Neuronal stem cell (in vitro differentiated cells): ENCODE measurements around the gene MYH7B.

Experiments used
- DNase-seq: peaks from one replicate; pipeline ENCODE4 v3.0.0-alpha.2; 2013; ENCODE audit warnings: low spot score
- H2AFZ ChIP-seq: one replicate; pipeline ENCODE4 v1.6.1; 2013; ENCODE audit warnings: mild to moderate bottlenecking, low read length, inconsistent platforms
- H2AK5ac ChIP-seq: 2 replicates; pipeline ENCODE4 v1.6.1; 2013; ENCODE audit warnings: low read depth, mild to moderate bottlenecking, inconsistent platforms, low read length, moderate library complexity, mixed read lengths
- H2BK120ac ChIP-seq: 2 replicates; pipeline ENCODE4 v1.6.1; 2013; ENCODE audit warnings: low read depth, mild to moderate bottlenecking, inconsistent platforms, low read length, moderate library complexity, mixed read lengths
- H2BK12ac ChIP-seq: one replicate; pipeline ENCODE4 v1.6.1; 2013; ENCODE audit warnings: low read length, inconsistent platforms
- H2BK15ac ChIP-seq: 2 replicates; pipeline ENCODE4 v1.6.1; 2013; ENCODE audit warnings: mild to moderate bottlenecking, low read length, inconsistent platforms, mixed read lengths
- H2BK5ac ChIP-seq: one replicate; pipeline ENCODE4 v1.6.1; 2013; ENCODE audit warnings: inconsistent platforms, mild to moderate bottlenecking, low read length, moderate library complexity
- H3K14ac ChIP-seq: one replicate; pipeline ENCODE4 v1.6.1; 2013; ENCODE audit warnings: low read length, inconsistent platforms
- H3K18ac ChIP-seq: 2 replicates; pipeline ENCODE4 v1.6.1; 2013; ENCODE audit warnings: low read length, inconsistent platforms
- H3K23ac ChIP-seq: 2 replicates; pipeline ENCODE4 v1.6.1; 2013; ENCODE audit warnings: low read depth, mild to moderate bottlenecking, mixed read lengths, low read length, inconsistent platforms; ENCODE audit not compliant: poor library complexity
- H3K27ac ChIP-seq: replicated peaks from 3 replicates; pipeline ENCODE4 v1.5.1; 2013; ENCODE audit warnings: low read length, inconsistent platforms
- H3K27me3 ChIP-seq, 3 experiments: 2 replicates each; pipeline ENCODE4 v1.6.1; 2013; ENCODE audit warnings: low read length in 3 of 3, mild to moderate bottlenecking in 2 of 3, inconsistent platforms in 1 of 3, low read depth in 1 of 3, mixed read lengths in 1 of 3, moderate library complexity in 1 of 3; ENCODE audit not compliant: control insufficient read depth in 3 of 3, insufficient read depth in 3 of 3
- H3K36me3 ChIP-seq, 2 donors: replicated peaks in 1 of 2; 2 replicates each; pipeline ENCODE4 v1.6.1; 2013; ENCODE audit warnings: low read length in 2 of 2; ENCODE audit not compliant: control insufficient read depth in 2 of 2, insufficient read depth in 2 of 2
- H3K4ac ChIP-seq: 2 replicates; pipeline ENCODE4 v1.6.1; 2013; ENCODE audit warnings: inconsistent platforms, mild to moderate bottlenecking, low read length, moderate library complexity
- H3K4me1 ChIP-seq, 2 donors: 1 replicate in 1 of 2; 2 replicates in 1 of 2; pipeline ENCODE4 v1.6.1; 2013; ENCODE audit warnings: low read length in 2 of 2, low read depth in 1 of 2; ENCODE audit not compliant: control insufficient read depth in 2 of 2, insufficient read depth in 1 of 2
- H3K4me2 ChIP-seq: one replicate; pipeline ENCODE4 v1.6.1; 2013; ENCODE audit warnings: mild to moderate bottlenecking, low read length, inconsistent platforms; ENCODE audit not compliant: insufficient read depth, poor library complexity, severe bottlenecking
- H3K4me3 ChIP-seq, 2 donors: 2 replicates each; pipeline ENCODE4 v1.5.1; 2013; ENCODE audit warnings: low read length in 2 of 2, mild to moderate bottlenecking in 2 of 2, inconsistent platforms in 1 of 2, moderate library complexity in 1 of 2
- H3K79me1 ChIP-seq: one replicate; pipeline ENCODE4 v1.6.1; 2013; ENCODE audit warnings: low read depth, mild to moderate bottlenecking, inconsistent platforms, low read length, moderate library complexity
- H3K9ac ChIP-seq: one replicate; pipeline ENCODE4 v1.6.1; 2013; ENCODE audit warnings: mild to moderate bottlenecking, low read depth, low read length, inconsistent platforms; ENCODE audit not compliant: poor library complexity
- H3K9me3 ChIP-seq, 2 donors: replicated peaks in 1 of 2; 2 replicates each; pipeline versions ENCODE3 to v1.6.1; 2013; ENCODE audit warnings: low read length in 2 of 2, mild to moderate bottlenecking in 2 of 2, inconsistent platforms in 1 of 2, low read depth in 1 of 2, mixed read lengths in 1 of 2, moderate library complexity in 1 of 2; ENCODE audit not compliant: control insufficient read depth in 2 of 2, insufficient read depth in 1 of 2
- H4K8ac ChIP-seq: one replicate; pipeline ENCODE4 v1.6.1; 2013; ENCODE audit warnings: low read depth, mild to moderate bottlenecking, inconsistent platforms, low read length, moderate library complexity
- H4K91ac ChIP-seq: one replicate; pipeline ENCODE4 v1.6.1; 2013; ENCODE audit warnings: low read length, low read depth, mild to moderate bottlenecking, inconsistent platforms; ENCODE audit not compliant: poor library complexity
- WGBS, 2 donors: extraction: QIAGEN DNeasy Blood & Tissue Kit; methylation state at CpG; one replicate each; pipeline ENCODE4 v1.1.7; 2013; ENCODE audit warnings: missing lambda C conversion rate in 2 of 2, mixed read lengths in 1 of 2; ENCODE audit not compliant: insufficient read length in 2 of 2, insufficient replicate concordance in 1 of 2; ENCODE audit errors: extremely low coverage in 2 of 2; 5-methylcytosine and 5-hydroxymethylcytosine counted together

Gene MYH7B

GRCh38 chr20:34999782-35000181 is 44.1 kb downstream of the MYH7B start:
- Histone ChIP-seq H3K14ac (no peak overlapping the region), H3K4me2 (no peak overlapping the region), H3K4me3 (no peak overlapping the region), H3K36me3 (peaks cover 64 to 95% of the 10 kb centered on the region in 2 donors), H3K27me3 (no peaks in the 10 kb centered on the region), H2BK15ac (no peak overlapping the region), H3K4ac (no peak overlapping the region), H3K18ac (no peak overlapping the region), H3K23ac (no peak overlapping the region), H3K4me1 (no peaks in the 10 kb centered on the region), H4K8ac (no peak overlapping the region), H2AFZ (no peak overlapping the region), H2BK5ac (no peak overlapping the region), H4K91ac (no peak overlapping the region), H2AK5ac (no peak overlapping the region), H2BK12ac (no peak overlapping the region), H2BK120ac (no peak overlapping the region), H3K9ac (no peak overlapping the region), H3K79me1 (peaks cover 5% of the 10 kb centered on the region), H3K9me3 (no peaks in the 10 kb centered on the region), H3K27ac (no peak overlapping the region)
- DNase-seq = no peak
- no CpG with 5 or more reads among the region's 10 CpGs for WGBS, 2 donors

- Histone ChIP-seq H3K9ac (no peak overlapping the region), H3K27me3 (no peaks in the 10 kb centered on the region), H3K9me3 (no peaks in the 10 kb centered on the region), H4K8ac (no peak overlapping the region), H2BK5ac (peak overlapping the region; percentile 61), H2BK12ac (no peak overlapping the region), H3K27ac (no peak overlapping the region), H3K23ac (no peak overlapping the region), H3K14ac (no peak overlapping the region), H2BK120ac (no peak overlapping the region), H3K36me3 (peaks cover 65 to 96% of the 10 kb centered on the region in 2 donors), H3K4me3 (no peak overlapping the region), H3K4ac (no peak overlapping the region), H3K4me2 (no peak overlapping the region), H2AK5ac (no peak overlapping the region), H3K18ac (no peak overlapping the region), H4K91ac (no peak overlapping the region), H2BK15ac (no peak overlapping the region), H3K4me1 (no peaks in the 10 kb centered on the region), H3K79me1 (peaks cover 5% of the 10 kb centered on the region), H2AFZ (no peak overlapping the region)
- no CpG with 5 or more reads among the region's 28 CpGs for WGBS, 2 donors
- no peak for DNase-seq
Measured at GRCh38 chr20:35000311-35000921, 44.7 kb downstream of the MYH7B start.

- WGBS, 2 donors = no CpG with 5 or more reads among the region's 28 CpGs
- Histone ChIP-seq H3K4ac (no peak overlapping the region), H3K79me1 (peaks cover 5% of the 10 kb centered on the region), H2BK120ac (no peak overlapping the region), H3K4me3 (no peak overlapping the region), H3K9ac (no peak overlapping the region), H2BK5ac (peak overlapping the region; percentile 61), H3K18ac (no peak overlapping the region), H4K8ac (no peak overlapping the region), H2BK12ac (no peak overlapping the region), H3K4me2 (no peak overlapping the region), H3K27me3 (no peaks in the 10 kb centered on the region), H2AK5ac (peak overlapping the region; percentile 47), H3K23ac (no peak overlapping the region), H3K36me3 (peaks cover 66 to 96% of the 10 kb centered on the region in 2 donors), H3K9me3 (no peaks in the 10 kb centered on the region), H2AFZ (no peak overlapping the region), H4K91ac (no peak overlapping the region), H3K14ac (no peak overlapping the region), H2BK15ac (no peak overlapping the region), H3K27ac (no peak overlapping the region), H3K4me1 (no peaks in the 10 kb centered on the region)
- DNase-seq = no peak
Measured at GRCh38 chr20:35000922-35001595, 45.4 kb downstream of the MYH7B start.

- no peak overlapping the region for H3K23ac ChIP-seq
- H3K14ac ChIP-seq = peak overlapping the region; percentile 15
- H3K18ac ChIP-seq = no peak overlapping the region
- no peak overlapping the region for H3K4me3 ChIP-seq
- no peak overlapping the region for H3K4me2 ChIP-seq
- no peak overlapping the region for H3K9ac ChIP-seq
- H3K36me3 ChIP-seq = peaks cover 70 to 96% of the 10 kb centered on the region in 2 donors
- peak overlapping the region; percentile 61 for H2BK5ac ChIP-seq
- DNase-seq = no peak
- H3K4ac ChIP-seq = no peak overlapping the region
- no peak overlapping the region for H4K91ac ChIP-seq
- peaks cover 6% of the 10 kb centered on the region for H3K79me1 ChIP-seq
- H3K27me3 ChIP-seq = no peaks in the 10 kb centered on the region
- no peaks in the 10 kb centered on the region for H3K9me3 ChIP-seq
- H3K27ac ChIP-seq = no peak overlapping the region
- H2AK5ac ChIP-seq = no peak overlapping the region
- H4K8ac ChIP-seq = no peak overlapping the region
- no peaks in the 10 kb centered on the region for H3K4me1 ChIP-seq
- no peak overlapping the region for H2BK15ac ChIP-seq
- H2BK12ac ChIP-seq = no peak overlapping the region
- WGBS, 2 donors = no CpG with 5 or more reads among the region's 15 CpGs
- no peak overlapping the region for H2AFZ ChIP-seq
- no peak overlapping the region for H2BK120ac ChIP-seq
Measured at GRCh38 chr20:35001596-35002362, 46.1 kb downstream of the MYH7B start.
